OCI-LY7 (cell line): ENCODE results near the gene LITAFD.

ENCODE experiments used
- EZH2phosphoT487 ChIP-seq: fragments of 200-600 bp; sonication (generic); IDR thresholded peaks from 2 replicates; pipeline ENCODE4 v1.6.1; 2018; ENCODE audit warnings: low read depth, borderline replicate concordance, mild to moderate bottlenecking, mixed run types, antibody characterized with exemption, low read length, moderate library complexity, mixed read lengths
- TF ChIP-seq, protein P1 (sequence below): fragments of 200-600 bp; sonication (generic); conservative IDR thresholded peaks from 2 replicates; pipeline ENCODE4 v1.5.1; 2014; ENCODE audit warnings: mild to moderate bottlenecking, antibody characterized with exemption, low read length, moderate library complexity, mixed read lengths

DNA sequence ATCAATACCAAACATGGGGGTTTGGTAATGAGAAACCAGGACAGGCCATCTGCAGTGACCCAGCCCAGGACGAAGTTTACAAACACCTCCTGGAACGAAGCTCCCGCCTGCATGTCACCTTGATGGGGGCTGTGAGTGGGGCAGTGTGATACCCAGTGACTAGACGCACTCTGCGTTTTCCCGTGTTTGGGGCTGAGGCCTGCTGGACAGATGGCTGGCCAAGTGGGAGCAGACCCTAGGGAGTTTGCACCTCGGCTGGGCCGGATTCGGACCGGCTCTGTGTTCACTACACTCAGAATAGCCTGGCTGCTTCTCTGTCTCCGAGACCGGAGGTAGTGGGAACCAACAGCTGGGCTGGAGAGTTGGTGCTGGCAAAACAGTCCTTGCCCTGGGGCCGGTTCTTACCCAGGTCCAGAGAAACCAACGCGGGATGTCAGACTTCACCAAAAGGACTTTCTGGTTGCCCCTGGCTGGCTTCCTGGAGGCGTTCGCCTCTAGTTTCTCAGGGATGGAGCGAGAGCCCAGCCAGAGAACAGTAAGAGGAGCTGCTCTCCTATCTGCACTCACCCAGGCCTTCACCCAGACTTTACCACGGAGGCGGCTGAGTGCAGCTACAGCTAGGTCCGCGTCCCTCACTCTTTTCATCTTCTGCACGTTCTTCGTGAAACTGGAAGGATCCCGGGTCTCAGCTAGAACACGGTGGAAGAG, 33.8 kb upstream of the LITAFD start:
- TF ChIP-seq, protein P1, sequence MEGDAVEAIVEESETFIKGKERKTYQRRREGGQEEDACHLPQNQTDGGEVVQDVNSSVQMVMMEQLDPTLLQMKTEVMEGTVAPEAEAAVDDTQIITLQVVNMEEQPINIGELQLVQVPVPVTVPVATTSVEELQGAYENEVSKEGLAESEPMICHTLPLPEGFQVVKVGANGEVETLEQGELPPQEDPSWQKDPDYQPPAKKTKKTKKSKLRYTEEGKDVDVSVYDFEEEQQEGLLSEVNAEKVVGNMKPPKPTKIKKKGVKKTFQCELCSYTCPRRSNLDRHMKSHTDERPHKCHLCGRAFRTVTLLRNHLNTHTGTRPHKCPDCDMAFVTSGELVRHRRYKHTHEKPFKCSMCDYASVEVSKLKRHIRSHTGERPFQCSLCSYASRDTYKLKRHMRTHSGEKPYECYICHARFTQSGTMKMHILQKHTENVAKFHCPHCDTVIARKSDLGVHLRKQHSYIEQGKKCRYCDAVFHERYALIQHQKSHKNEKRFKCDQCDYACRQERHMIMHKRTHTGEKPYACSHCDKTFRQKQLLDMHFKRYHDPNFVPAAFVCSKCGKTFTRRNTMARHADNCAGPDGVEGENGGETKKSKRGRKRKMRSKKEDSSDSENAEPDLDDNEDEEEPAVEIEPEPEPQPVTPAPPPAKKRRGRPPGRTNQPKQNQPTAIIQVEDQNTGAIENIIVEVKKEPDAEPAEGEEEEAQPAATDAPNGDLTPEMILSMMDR: no peak
- no peak for TF ChIP-seq EZH2phosphoT487
